Keratinocyte (primary cell): ENCODE results near the gene LYZL2. TPM values are rescaled to one million over a fixed set of nuclear protein-coding genes. Genes with fewer than 3 reads are reported as not detected.
"Not testable (repeated sequence)": the region's sequence is repeated elsewhere in the genome, so short reads cannot be mapped to it uniquely, and the experiment has no call there.

Experiments
- DNase-seq: peaks from one replicate; pipeline ENCODE4 v3.0.0-alpha.2; 2011; ENCODE audit warnings: low read depth, missing footprints, low spot score
- FAIRE-seq: peaks from 2 replicates; lab custom pipeline; 2011; peaks lifted over from hg19 to GRCh38; lab: Jason Lieb, UNC
- H2AFZ ChIP-seq: 2 replicates; pipeline ENCODE4 v1.6.0; 2012; ENCODE audit warnings: low read length, control low read depth, inconsistent platforms; ENCODE audit not compliant: control insufficient read depth
- H3K27ac ChIP-seq: 2 replicates; pipeline ENCODE4 v1.5.1; 2011; ENCODE audit warnings: low read length; ENCODE audit not compliant: control insufficient read depth, insufficient read depth
- H3K27me3 ChIP-seq: 3 replicates; pipeline ENCODE4 v1.6.0; 2011; ENCODE audit warnings: low read length; ENCODE audit not compliant: control insufficient read depth, insufficient read depth; ENCODE audit errors: extremely low read depth
- H3K36me3 ChIP-seq, 2 experiments: 2 replicates in 1 of 2; 3 replicates in 1 of 2; pipeline ENCODE4 v1.5.1; 2011; ENCODE audit warnings: low read length in 2 of 2, mild to moderate bottlenecking in 1 of 2; ENCODE audit not compliant: control insufficient read depth in 2 of 2, insufficient read depth in 2 of 2; ENCODE audit errors: extremely low read depth in 1 of 2
- H3K4me1 ChIP-seq: 3 replicates; pipeline ENCODE4 v1.5.1; 2011; ENCODE audit warnings: low read length; ENCODE audit not compliant: control insufficient read depth, insufficient read depth; ENCODE audit errors: extremely low read depth
- H3K4me2 ChIP-seq: 3 replicates; pipeline ENCODE4 v1.6.0; 2011; ENCODE audit warnings: low read depth, low read length; ENCODE audit not compliant: control insufficient read depth, insufficient read depth; ENCODE audit errors: extremely low read depth
- H3K4me3 ChIP-seq, 3 experiments: fragments of 200-600 bp in 1 of 3; sonication (generic) in 1 of 3; 2 replicates in 2 of 3; 3 replicates in 1 of 3; pipeline ENCODE4 v1.5.1; 2011 to 2016; ENCODE audit warnings: low read length in 3 of 3, mild to moderate bottlenecking in 3 of 3, control low read depth in 2 of 3, inconsistent platforms in 1 of 3, low read depth in 1 of 3, mixed read lengths in 1 of 3, mixed run types in 1 of 3, moderate library complexity in 1 of 3; ENCODE audit not compliant: control insufficient read depth in 2 of 3, insufficient read depth in 2 of 3; ENCODE audit errors: extremely low read depth in 1 of 3
- H3K79me2 ChIP-seq: 2 replicates; pipeline ENCODE4 v1.6.0; 2012; ENCODE audit warnings: low read length; ENCODE audit not compliant: control insufficient read depth, insufficient read depth
- H3K9ac ChIP-seq: 3 replicates; pipeline ENCODE4 v1.6.0; 2011; ENCODE audit warnings: low read length; ENCODE audit not compliant: control insufficient read depth, insufficient read depth; ENCODE audit errors: extremely low read depth
- H3K9me1 ChIP-seq: 3 replicates; pipeline ENCODE4 v1.6.0; 2011; ENCODE audit warnings: low read length; ENCODE audit not compliant: control insufficient read depth, insufficient read depth; ENCODE audit errors: extremely low read depth
- H3K9me3 ChIP-seq: 2 replicates; pipeline ENCODE4 v1.5.1; 2012; ENCODE audit warnings: low read depth, low read length; ENCODE audit not compliant: control insufficient read depth
- H4K20me1 ChIP-seq: 3 replicates; pipeline ENCODE4 v1.6.0; 2011; ENCODE audit warnings: low read length; ENCODE audit not compliant: control insufficient read depth, insufficient read depth; ENCODE audit errors: extremely low read depth
- CTCF ChIP-seq, 3 experiments: IDR thresholded peaks in 1 of 3; conservative IDR thresholded peaks in 1 of 3; optimal IDR thresholded peaks in 1 of 3; 2 replicates in 2 of 3; 3 replicates in 1 of 3; pipeline versions ENCODE3 to v1.5.1; 2011; ENCODE audit warnings: low read length in 3 of 3, mild to moderate bottlenecking in 3 of 3, moderate library complexity in 2 of 3, control low read depth in 1 of 3, inconsistent platforms in 1 of 3; ENCODE audit not compliant: insufficient read depth in 2 of 3; ENCODE audit errors: extremely low read depth in 1 of 3
- EZH2 ChIP-seq: IDR thresholded peaks from one replicate; pipeline ENCODE4 v1.6.1; 2012; ENCODE audit warnings: inconsistent platforms, mild to moderate bottlenecking, low read length, moderate library complexity
- dilution Hi-C: fragments of 300-500 bp; cut with MboI; formaldehyde crosslinking; loops from one replicate; pipeline ENCODE4 v1.7.0; 2020; ENCODE audit warnings: low sequenced_read_pairs; ENCODE audit not compliant: extremely low pct_ligation_motif_present
- polyA plus RNA-seq, 5 experiments: library from polyadenylated mRNA; depleted of rRNA in 3 of 5; stranded (reverse) in 3 of 5; stranded (forward) in 1 of 5; unstranded in 1 of 5; fragments of >200 nt; gene quantifications; 1 replicate in 1 of 5; 2 replicates in 3 of 5; 3 replicates in 1 of 5; pipeline versions ENCODE4 v1.2.1 to v1.2.3, GENCODE V29; 2011 to 2012; ENCODE audit warnings: missing spikeins in 2 of 5, low read depth in 1 of 5, low replicate concordance in 1 of 5

LYZL2 gene
- polyA plus RNA-seq, 1 donor (not counting 4 experiments of a cell fraction or from before 2014, with no cell fraction given) = not detected

DNA sequence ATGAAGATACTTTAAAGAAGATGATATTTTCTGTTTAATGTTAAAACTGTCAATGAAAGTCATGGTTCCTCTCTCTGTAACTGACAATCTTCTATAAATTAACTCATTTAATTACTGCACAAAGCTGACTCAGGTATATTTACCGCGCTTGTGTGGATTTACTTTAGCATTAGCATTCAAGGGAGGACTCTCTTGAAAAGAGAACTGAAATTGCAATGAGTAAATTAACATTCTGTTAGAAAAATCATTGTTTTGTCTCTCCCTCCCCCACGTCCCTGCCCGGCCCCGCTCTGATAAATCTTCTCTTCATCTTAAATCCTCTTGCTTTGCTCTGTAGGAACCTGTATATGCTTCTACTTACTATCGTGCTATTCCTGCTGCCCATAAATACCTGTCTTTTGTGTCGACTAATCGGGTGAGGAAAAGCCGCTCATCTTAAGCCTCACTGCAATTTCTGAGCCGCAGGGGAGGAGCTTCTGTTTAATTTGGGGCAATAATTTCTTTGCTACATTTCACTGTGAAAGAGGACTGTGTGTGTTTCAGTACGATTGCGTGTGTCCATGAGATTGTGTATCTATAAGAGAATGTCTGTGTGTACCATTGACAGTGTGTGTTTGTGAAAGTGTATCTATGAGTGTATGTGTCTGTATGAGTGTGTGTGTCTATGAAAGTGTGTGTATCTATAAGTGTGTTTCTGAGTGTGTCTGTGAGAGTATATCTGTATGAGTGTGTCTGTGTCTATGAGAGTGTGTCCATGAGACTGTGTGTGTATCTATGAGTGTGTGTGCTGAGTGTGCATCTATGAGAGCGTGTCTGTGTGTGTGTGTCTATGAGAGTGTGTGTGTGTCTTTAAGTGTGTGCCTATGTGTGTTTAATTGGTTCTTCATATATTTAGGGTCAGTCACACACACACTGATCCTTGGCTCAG, 46.5 kb upstream of the LYZL2 start:
- H3K9me1 ChIP-seq = no peaks in the 10 kb centered on the region
- H3K9ac ChIP-seq = no peak overlapping the region
- H3K27ac ChIP-seq = no peak overlapping the region
- H3K4me2 ChIP-seq = no peak overlapping the region
- H3K4me1 ChIP-seq = peaks cover 2% of the 10 kb centered on the region
- FAIRE-seq (no peak), DNase-seq (no peak)
- no peaks in the 10 kb centered on the region for H4K20me1 ChIP-seq
- TF ChIP-seq CTCF (optimal IDR thresholded peaks at IDR 0.05 in 1 of 3, IDR thresholded peaks at IDR 0.05 in 1 of 3, conservative IDR thresholded peaks at IDR 0.05 in 1 of 3; ENCODE audit: extremely low read depth in 1 of 3, insufficient read depth in 2 of 3, low read length in 3 of 3) (no peak), EZH2 (no peak)
- no peaks in the 10 kb centered on the region for H3K9me3 ChIP-seq
- no peaks in the 10 kb centered on the region for H3K79me2 ChIP-seq
- H3K36me3 ChIP-seq = no peaks in the 10 kb centered on the region
- dilution Hi-C loops = no loop called here
- no peak overlapping the region for H3K4me3 ChIP-seq
- H2AFZ ChIP-seq = no peak overlapping the region
- peaks cover 3% of the 10 kb centered on the region for H3K27me3 ChIP-seq

GRCh38 chr10:30674796-30675195, 45.2 kb upstream of the LYZL2 start:
- no peak for FAIRE-seq
- Histone ChIP-seq H3K9ac (no peak overlapping the region), H3K4me2 (no peak overlapping the region), H3K9me3 (no peaks in the 10 kb centered on the region), H3K36me3 (no peaks in the 10 kb centered on the region), H3K4me1 (peaks cover 2% of the 10 kb centered on the region), H2AFZ (no peak overlapping the region), H3K27me3 (peaks cover 3% of the 10 kb centered on the region), H3K79me2 (no peaks in the 10 kb centered on the region), H3K4me3 (no peak overlapping the region), H3K27ac (no peak overlapping the region), H3K9me1 (no peaks in the 10 kb centered on the region), H4K20me1 (no peaks in the 10 kb centered on the region)
- dilution Hi-C loops = no loop called here
- no peak for TF ChIP-seq EZH2
- TF ChIP-seq CTCF (optimal IDR thresholded peaks at IDR 0.05 in 1 of 3, IDR thresholded peaks at IDR 0.05 in 1 of 3, conservative IDR thresholded peaks at IDR 0.05 in 1 of 3; ENCODE audit: extremely low read depth in 1 of 3, insufficient read depth in 2 of 3, low read length in 3 of 3) = no peak
- no peak for DNase-seq

- dilution Hi-C loops = not testable (repeated sequence)
Observed at GRCh38 chr10:30673262-30673661, 43.7 kb upstream of the LYZL2 start.

More at GRCh38 chr10:30673262-30673661, 43.7 kb upstream of the LYZL2 start:
- H2AFZ ChIP-seq, H3K9me3 ChIP-seq, DNase-seq, H3K36me3 ChIP-seq, H3K27me3 ChIP-seq, H3K4me1 ChIP-seq, H3K79me2 ChIP-seq, H3K9me1 ChIP-seq, H3K4me2 ChIP-seq, FAIRE-seq, H3K9ac ChIP-seq, H3K4me3 ChIP-seq, H4K20me1 ChIP-seq, H3K27ac ChIP-seq: not testable (repeated sequence)
